Nephron progenitor cell (in vitro differentiated cells): Measurements from ENCODE around the gene C10orf90.

Experiments used
- DNase-seq: peaks from one replicate; pipeline ENCODE4 v3.0.0; 2021
- H3K27ac Mint-ChIP-seq: 2 replicates; pipeline ENCODE4 v1.8.0; 2021; ENCODE audit warnings: mild to moderate bottlenecking, moderate library complexity, mixed read lengths
- H3K27me3 Mint-ChIP-seq: 2 replicates; pipeline ENCODE4 v1.8.0; 2021; ENCODE audit warnings: mild to moderate bottlenecking, low read depth, mixed read lengths; ENCODE audit not compliant: poor library complexity
- H3K36me3 Mint-ChIP-seq: 2 replicates; pipeline ENCODE4 v1.8.0; 2021; ENCODE audit warnings: low read depth, mixed read lengths
- H3K4me1 Mint-ChIP-seq: 2 replicates; pipeline ENCODE4 v1.8.0; 2021; ENCODE audit warnings: mixed read lengths
- H3K4me3 Mint-ChIP-seq: 2 replicates; pipeline ENCODE4 v1.8.0; 2021; ENCODE audit warnings: mild to moderate bottlenecking, moderate library complexity, mixed read lengths
- H3K9me3 Mint-ChIP-seq: 2 replicates; pipeline ENCODE4 v1.8.0; 2021; ENCODE audit warnings: mild to moderate bottlenecking, moderate library complexity, mixed read lengths
- TF ChIP-seq, protein P1 (sequence below): fragments of 200-600 bp; sonication (generic); IDR thresholded peaks from 2 replicates; pipeline ENCODE4 v1.5.0; 2021; ENCODE audit warnings: antibody characterized with exemption

C10orf90 gene

DNA sequence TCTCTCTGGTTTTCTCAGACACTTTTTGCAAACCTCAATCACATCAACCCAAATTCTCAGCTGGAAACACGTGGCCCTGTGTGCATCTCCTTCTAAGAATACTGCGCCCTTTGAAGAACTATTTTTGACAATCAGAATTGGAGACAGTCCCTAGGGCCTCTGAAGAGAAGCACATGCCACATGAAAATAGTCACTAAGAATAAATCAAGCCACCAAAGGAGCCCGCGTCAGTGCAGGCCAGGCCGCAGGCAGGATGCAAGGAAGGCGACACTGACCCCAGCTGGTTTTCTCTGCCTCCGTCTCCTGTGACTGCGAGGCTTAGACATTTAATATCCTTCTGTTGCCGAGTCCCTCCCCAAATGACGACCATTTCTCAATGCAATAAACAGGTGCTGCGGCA is 194.2 kb downstream of the C10orf90 start:
- DNase-seq = peak; percentile 49
- peaks cover 8% of the 10 kb centered on the region for H3K27me3 Mint-ChIP-seq
- TF ChIP-seq, protein P1, sequence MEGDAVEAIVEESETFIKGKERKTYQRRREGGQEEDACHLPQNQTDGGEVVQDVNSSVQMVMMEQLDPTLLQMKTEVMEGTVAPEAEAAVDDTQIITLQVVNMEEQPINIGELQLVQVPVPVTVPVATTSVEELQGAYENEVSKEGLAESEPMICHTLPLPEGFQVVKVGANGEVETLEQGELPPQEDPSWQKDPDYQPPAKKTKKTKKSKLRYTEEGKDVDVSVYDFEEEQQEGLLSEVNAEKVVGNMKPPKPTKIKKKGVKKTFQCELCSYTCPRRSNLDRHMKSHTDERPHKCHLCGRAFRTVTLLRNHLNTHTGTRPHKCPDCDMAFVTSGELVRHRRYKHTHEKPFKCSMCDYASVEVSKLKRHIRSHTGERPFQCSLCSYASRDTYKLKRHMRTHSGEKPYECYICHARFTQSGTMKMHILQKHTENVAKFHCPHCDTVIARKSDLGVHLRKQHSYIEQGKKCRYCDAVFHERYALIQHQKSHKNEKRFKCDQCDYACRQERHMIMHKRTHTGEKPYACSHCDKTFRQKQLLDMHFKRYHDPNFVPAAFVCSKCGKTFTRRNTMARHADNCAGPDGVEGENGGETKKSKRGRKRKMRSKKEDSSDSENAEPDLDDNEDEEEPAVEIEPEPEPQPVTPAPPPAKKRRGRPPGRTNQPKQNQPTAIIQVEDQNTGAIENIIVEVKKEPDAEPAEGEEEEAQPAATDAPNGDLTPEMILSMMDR = no peak
- H3K4me1 Mint-ChIP-seq = peaks cover 40% of the 10 kb centered on the region
- H3K36me3 Mint-ChIP-seq = no peaks in the 10 kb centered on the region
- H3K27ac Mint-ChIP-seq = peak overlapping the region; percentile 88
- H3K4me3 Mint-ChIP-seq = no peak overlapping the region
- no peaks in the 10 kb centered on the region for H3K9me3 Mint-ChIP-seq

DNA sequence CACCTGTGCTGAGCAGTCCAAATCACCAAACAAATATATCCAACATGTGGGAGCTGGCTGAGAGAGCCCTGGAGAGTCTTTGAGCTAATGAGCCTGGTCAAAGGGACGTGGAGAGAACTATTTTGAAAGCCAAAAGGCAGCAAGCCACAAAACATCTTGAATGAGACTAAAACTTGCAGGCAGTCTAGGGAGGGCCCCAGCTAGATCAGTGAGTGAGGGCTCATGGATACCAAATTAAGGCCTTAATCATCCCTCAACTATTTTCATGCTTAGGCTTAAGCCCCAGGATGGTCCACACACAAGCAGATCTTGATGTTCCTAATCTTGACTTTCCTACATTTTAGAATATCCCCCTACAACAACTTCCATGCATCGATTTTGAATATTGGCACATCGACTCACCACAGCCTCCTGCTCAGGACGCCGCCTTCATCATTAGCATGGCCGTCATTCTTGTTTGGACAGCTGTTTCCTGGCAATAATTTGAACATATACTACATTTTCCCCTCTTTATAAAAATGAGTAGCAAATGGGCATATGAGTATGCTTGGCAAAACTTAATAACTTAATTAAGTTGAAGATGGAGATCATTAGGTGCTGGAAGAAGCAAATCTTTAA is 195.3 kb downstream of the C10orf90 start:
- no peak for DNase-seq
- Mint-ChIP-seq H3K4me1 (peaks cover 47% of the 10 kb centered on the region), H3K27me3 (peaks cover 8% of the 10 kb centered on the region), H3K36me3 (no peaks in the 10 kb centered on the region), H3K9me3 (no peaks in the 10 kb centered on the region), H3K27ac (peak overlapping the region; percentile 26), H3K4me3 (no peak overlapping the region)
- TF ChIP-seq, protein P1 = no peak

DNA sequence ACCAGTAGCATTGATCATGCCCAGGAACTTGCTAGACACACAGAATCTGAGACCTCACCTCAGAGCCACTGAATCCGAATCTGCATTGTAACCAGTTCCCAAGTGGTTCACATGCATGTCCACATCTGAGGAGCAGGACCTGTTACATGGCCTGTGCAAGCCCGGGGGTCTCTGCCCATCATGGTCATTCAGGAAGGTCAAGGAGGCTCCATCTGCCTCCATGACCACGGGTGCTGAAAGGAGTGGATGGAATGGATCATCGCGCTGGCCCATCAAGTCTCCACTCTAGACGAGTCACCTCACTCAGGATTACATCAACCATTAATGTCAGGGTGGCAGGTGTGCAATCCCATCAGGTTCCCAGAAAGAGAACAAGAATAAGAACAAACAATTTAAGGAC is 196.5 kb downstream of the C10orf90 start:
- no peak overlapping the region for H3K4me3 Mint-ChIP-seq
- peaks cover 12% of the 10 kb centered on the region for H3K27me3 Mint-ChIP-seq
- DNase-seq = no peak
- TF ChIP-seq, protein P1 = no peak
- no peaks in the 10 kb centered on the region for H3K9me3 Mint-ChIP-seq
- no peaks in the 10 kb centered on the region for H3K36me3 Mint-ChIP-seq
- H3K4me1 Mint-ChIP-seq = peaks cover 54% of the 10 kb centered on the region
- no peak overlapping the region for H3K27ac Mint-ChIP-seq

DNA sequence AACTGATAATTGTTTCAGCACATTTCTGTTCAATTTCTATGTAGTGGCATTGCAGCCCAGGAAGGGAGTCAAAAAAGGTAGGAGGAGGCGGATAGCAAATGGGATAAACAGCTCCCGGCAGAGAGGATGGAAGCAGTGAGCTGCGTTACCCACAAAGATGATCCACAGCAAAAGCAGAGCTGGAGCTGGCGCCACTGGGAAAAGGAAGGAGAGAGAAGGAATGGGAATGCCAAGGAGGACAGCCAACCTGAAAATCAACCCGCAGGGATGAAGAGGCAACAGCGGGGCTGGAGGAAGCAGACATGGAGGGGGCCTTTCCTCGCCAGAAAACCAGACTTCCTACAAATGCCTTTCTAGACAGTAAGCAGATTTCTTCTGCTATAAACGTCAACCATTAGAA is 199.5 kb downstream of the C10orf90 start:
- no peak overlapping the region for H3K27ac Mint-ChIP-seq
- no peaks in the 10 kb centered on the region for H3K36me3 Mint-ChIP-seq
- H3K4me3 Mint-ChIP-seq = no peak overlapping the region
- no peak for DNase-seq
- TF ChIP-seq, protein P1 = no peak
- H3K4me1 Mint-ChIP-seq = peaks cover 43% of the 10 kb centered on the region
- H3K27me3 Mint-ChIP-seq = peaks cover 11% of the 10 kb centered on the region
- no peaks in the 10 kb centered on the region for H3K9me3 Mint-ChIP-seq

GRCh38 chr10:126469692-126470091 is 200.8 kb downstream of the C10orf90 start:
- H3K36me3 Mint-ChIP-seq = no peaks in the 10 kb centered on the region
- peaks cover 30% of the 10 kb centered on the region for H3K4me1 Mint-ChIP-seq
- peaks cover 8% of the 10 kb centered on the region for H3K27me3 Mint-ChIP-seq
- no peak overlapping the region for H3K27ac Mint-ChIP-seq
- H3K9me3 Mint-ChIP-seq = no peaks in the 10 kb centered on the region
- DNase-seq = no peak
- TF ChIP-seq, protein P1 = no peak
- H3K4me3 Mint-ChIP-seq = no peak overlapping the region
